Measurements from ENCODE around the gene APOL1. TPM values are rescaled to one million over a fixed set of nuclear protein-coding genes. Genes with fewer than 3 reads are reported as not detected.
A peak's percentile ranks its signal among the peaks of the same experiment; 100 is the strongest.
"Not testable (repeated sequence)": the region's sequence is repeated elsewhere in the genome, so short reads cannot be mapped to it uniquely, and the experiment has no call there.

The APOL1 gene
- total RNA-seq, 1 experiment from 2014 or later = 6.2 TPM

- peak; percentile 57 for DNase-seq (ENCODE audit: low read depth)
Measured at GRCh38 chr22:36244522-36245391, 8.2 kb upstream of the APOL1 start.

GRCh38 chr22:36245805-36246356, 7.1 kb upstream of the APOL1 start:
- no peak for DNase-seq (ENCODE audit: low read depth)

- DNase-seq (ENCODE audit: low read depth) = no peak
Measured at GRCh38 chr22:36246718-36247117, 6.2 kb upstream of the APOL1 start.

- DNase-seq (ENCODE audit: low read depth) = no peak
Measured at GRCh38 chr22:36247955-36248354, 5.0 kb upstream of the APOL1 start.

GRCh38 chr22:36249160-36249559, 3.8 kb upstream of the APOL1 start:
- DNase-seq (ENCODE audit: low read depth) = no peak

GRCh38 chr22:36250292-36250960, 2.5 kb upstream of the APOL1 start:
- not testable (repeated sequence) for DNase-seq (ENCODE audit: low read depth)

- not testable (repeated sequence) for DNase-seq (ENCODE audit: low read depth)
Measured at GRCh38 chr22:36251979-36252608, 839 bp upstream of the APOL1 start.

GRCh38 chr22:36253523-36254490, 874 bp downstream of the APOL1 start:
- DNase-seq (ENCODE audit: low read depth) = peak; percentile 27

GRCh38 chr22:36255572-36255971, 2.6 kb downstream of the APOL1 start:
- DNase-seq (ENCODE audit: low read depth) = not testable (repeated sequence)

GRCh38 chr22:36256478-36256877, 3.5 kb downstream of the APOL1 start:
- no peak for DNase-seq (ENCODE audit: low read depth)

GRCh38 chr22:36257308-36257707, 4.4 kb downstream of the APOL1 start:
- DNase-seq (ENCODE audit: low read depth) = no peak

GRCh38 chr22:36257948-36258670, 5.2 kb downstream of the APOL1 start:
- no peak for DNase-seq (ENCODE audit: low read depth)

- no peak for DNase-seq (ENCODE audit: low read depth)
Measured at GRCh38 chr22:36258701-36259614, 6.0 kb downstream of the APOL1 start.

GRCh38 chr22:36259615-36260300, 6.8 kb downstream of the APOL1 start:
- DNase-seq (ENCODE audit: low read depth) = no peak

GRCh38 chr22:36261675-36262074, 8.7 kb downstream of the APOL1 start:
- DNase-seq (ENCODE audit: low read depth) = not testable (repeated sequence)

- DNase-seq (ENCODE audit: low read depth) = not testable (repeated sequence)
Measured at GRCh38 chr22:36262307-36262706, 9.4 kb downstream of the APOL1 start.

- DNase-seq (ENCODE audit: low read depth) = not testable (repeated sequence)
Measured at GRCh38 chr22:36263216-36263673, 10.3 kb downstream of the APOL1 start.

- not testable (repeated sequence) for DNase-seq (ENCODE audit: low read depth)
Measured at GRCh38 chr22:36263886-36264664, 11.1 kb downstream of the APOL1 start.

Measured in RPMI7951 (cell line).